Breast epithelium (tissue), 3 donors: ENCODE results near the gene XKR8.

Experiments
- CTCF ChIP-seq, 3 donors: fragments of 450-650 bp; IDR thresholded peaks; one replicate each; pipeline ENCODE4 v1.5.1; 2016 to 2017; ENCODE audit warnings: antibody characterized with exemption in 3 of 3, mild to moderate bottlenecking in 3 of 3, moderate library complexity in 3 of 3
- POLR2A ChIP-seq: fragments of 450-650 bp; IDR thresholded peaks from one replicate; pipeline ENCODE4 v1.6.1; 2016; ENCODE audit warnings: antibody characterized with exemption, mild to moderate bottlenecking, moderate library complexity
- POLR2AphosphoS5 ChIP-seq, 3 donors: sonication (generic); formaldehyde crosslinking; IDR thresholded peaks; one replicate each; pipeline ENCODE4 v1.6.1; 2017; ENCODE audit warnings: antibody characterized with exemption in 3 of 3

- TF ChIP-seq POLR2A, result no peak
- TF ChIP-seq CTCF (IDR thresholded peaks at IDR 0.05), result peak in 2 of 3 donors; percentile 19 to 34
- TF ChIP-seq POLR2AphosphoS5 (IDR thresholded peaks at IDR 0.05), result no peak
These were observed 24.8 kb upstream of the XKR8 start, which contains the start of gene SMPDL3B for GRCh38 chr1:27934818-27935549.
